Glomerular endothelial cell (primary cell): ENCODE data around the gene MNAT1. TPM values are rescaled to one million over a fixed set of nuclear protein-coding genes. Genes with fewer than 3 reads are reported as not detected.
"Not testable (repeated sequence)": the region's sequence is repeated elsewhere in the genome, so short reads cannot be mapped to it uniquely, and the experiment has no call there.

Experiments
- DNase-seq: peaks from one replicate; pipeline ENCODE4 v3.0.0-alpha.2; 2011; ENCODE audit warnings: low read depth, low spot score; ENCODE audit errors: extremely low read depth
- total RNA-seq: library from RNA; depleted of rRNA; stranded (reverse); fragments of >200 nt; gene quantifications from 2 replicates; pipeline ENCODE4 v1.2.3, GENCODE V29; 2015

MNAT1 gene
- total RNA-seq, 1 donor from 2014 or later: 36.7 TPM

DNA sequence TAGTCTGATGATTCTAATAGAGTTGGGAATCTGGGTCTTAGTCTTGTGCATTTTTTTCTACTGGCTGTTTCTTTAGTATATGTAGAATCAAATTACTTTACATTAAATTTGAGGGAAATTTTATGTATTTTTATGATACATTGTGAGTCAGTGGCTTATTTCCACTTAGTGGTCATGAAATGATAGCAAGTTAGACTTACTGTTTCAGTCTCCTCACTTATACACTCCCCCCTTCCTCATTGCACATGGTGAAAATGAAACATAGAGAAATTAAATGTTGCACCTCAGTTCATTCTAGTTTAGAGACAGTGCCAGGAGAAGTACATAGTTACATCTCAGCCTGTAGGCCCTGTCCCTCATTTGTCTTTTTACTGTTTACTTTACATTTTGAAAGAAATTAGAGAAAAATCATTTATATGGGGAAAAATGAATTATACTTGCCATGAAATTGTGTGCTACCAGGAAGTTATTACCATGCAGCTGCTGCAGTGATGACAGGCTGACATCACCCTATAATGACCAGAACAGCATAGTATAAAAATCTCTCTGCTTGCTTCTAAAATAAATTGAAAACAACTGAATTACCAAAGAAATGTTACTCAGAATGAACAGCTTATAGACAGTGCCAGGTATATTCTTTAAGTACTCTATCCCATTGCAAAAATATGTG, 133.1 kb downstream of the MNAT1 start:
- DNase-seq: no peak

DNA sequence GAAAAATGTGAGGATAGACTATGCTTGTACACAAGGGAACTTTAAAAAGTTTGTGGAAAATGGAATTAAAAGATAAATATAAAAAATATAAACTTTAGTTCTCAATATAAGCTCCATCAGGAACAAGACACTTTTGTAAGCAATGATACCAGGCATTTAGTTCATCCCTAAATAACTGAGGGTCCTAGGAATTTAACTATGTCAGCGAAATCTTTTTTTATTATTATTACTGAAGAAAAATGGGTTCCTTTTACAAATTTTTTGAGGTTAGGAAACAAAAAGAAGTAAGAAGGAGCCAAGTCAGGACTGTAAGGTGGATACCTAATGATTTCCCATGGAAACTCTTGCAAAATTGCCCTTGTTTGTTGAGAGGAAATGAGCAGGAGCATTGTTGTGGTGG, 143.6 kb downstream of the MNAT1 start:
- no peak for DNase-seq

DNA sequence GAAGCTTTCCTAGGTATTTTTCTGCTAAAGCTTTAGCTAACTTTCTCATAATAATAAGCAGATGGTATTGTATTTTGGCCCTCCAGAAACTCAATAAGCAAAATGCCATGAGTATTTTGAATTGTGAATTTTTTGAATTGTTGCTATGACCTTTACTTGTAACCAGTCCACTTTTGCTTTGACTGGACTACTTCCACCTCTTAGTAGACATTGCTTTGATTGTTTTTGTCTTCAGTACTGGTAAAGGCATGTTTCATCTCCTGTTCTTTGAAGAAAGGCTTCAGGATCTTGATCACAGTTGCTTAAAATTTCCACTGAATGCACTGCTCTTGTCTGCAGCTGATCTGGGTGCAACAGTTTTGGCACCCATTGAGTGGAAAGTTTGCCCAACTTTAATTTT, 144.0 kb downstream of the MNAT1 start:
- DNase-seq: no peak

DNA sequence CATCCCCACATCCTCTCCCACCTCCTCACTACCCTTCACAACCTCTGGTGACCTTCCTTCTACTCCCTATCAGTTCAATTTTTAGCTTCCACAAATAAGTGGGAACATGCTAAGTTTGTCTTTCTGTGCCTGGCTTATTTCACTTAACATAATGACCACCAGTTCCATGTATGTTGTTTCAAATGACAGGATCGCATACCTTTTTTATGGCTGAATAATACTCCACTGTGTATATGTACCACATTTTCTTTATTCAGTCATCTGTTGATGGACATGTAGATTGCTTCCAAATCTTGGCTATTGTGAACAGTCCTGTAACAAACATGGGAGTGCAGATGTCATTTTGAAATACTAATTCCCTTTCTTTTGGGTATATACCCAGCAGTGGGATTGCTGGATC, 147.7 kb downstream of the MNAT1 start:
- DNase-seq: no peak

DNA sequence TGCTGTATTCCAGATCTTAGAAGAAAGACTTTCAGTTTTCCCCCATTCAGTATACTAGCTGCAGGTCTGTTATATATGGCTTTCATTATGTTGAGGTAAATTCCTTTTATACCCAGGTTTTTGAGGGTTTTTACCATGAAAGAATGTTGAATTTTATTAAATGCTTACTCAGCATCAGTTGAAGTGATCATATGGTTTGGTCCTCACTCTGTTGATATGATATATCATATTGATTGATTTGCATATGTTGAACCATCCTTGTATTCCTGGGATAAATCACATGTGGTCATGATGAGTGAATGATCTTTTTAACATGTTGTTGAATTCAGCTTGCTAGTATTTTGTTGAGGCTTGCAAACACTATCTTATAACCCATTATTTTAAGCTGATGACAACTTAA, 149.6 kb downstream of the MNAT1 start:
- no peak for DNase-seq

DNA sequence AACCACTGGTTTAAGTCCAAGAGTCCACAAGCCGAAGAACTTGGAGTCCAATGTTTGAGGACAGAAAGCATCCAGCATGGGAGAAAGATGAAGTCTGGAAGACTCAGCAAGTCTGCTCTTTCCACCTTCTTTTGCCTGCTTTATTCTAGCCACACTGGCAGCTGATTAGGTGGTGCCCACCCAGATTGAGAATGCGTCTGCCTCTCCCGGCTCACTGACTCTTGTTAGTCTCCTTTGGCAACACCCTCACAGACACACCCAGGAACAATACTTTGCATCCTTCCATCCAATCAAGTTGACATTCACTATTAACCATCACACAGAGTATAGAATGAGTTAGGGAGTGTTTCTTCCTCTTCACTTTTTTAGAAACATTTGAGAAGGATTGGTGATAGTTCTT, 156.1 kb downstream of the MNAT1 start:
- DNase-seq: not testable (repeated sequence)

DNA sequence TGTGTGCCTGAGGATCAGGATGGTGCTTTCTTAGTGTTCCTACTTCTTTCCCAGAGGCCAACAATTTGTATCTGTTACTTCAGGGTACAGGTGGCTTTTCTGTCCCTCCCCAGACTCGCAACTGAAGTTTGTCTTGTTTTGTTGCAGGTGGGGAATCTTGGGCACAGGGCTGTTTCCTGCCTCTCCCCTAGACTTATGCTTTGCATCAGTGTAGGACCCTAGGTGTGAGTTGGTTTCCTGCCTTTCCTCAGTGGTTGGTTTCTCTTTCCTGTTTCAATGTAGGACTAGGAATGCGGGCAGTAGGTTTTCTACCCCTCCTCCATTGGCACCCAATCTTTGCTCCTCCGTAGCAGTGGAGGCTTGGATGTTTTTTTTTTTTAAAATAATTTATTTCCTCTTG, 159.3 kb downstream of the MNAT1 start:
- DNase-seq: no peak

DNA sequence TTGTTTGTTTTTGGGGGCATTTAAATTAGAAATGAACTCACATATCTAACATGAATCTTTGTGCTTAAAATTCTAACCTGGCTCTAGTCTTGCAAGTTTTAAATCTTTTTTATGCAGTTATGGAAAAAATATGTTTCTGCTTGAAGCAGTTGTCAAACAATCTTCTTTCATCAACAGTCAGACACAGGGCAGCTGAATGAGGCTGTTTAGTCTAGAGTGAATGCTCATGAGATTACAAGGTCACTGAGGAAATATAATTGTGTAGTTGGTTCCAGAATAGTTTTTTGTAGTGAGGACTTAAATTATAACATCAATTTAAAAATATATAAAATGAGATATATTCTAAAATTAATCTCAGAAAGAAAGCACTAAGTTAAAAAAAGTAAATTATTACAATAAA, 169.8 kb downstream of the MNAT1 start:
- no peak for DNase-seq

DNA sequence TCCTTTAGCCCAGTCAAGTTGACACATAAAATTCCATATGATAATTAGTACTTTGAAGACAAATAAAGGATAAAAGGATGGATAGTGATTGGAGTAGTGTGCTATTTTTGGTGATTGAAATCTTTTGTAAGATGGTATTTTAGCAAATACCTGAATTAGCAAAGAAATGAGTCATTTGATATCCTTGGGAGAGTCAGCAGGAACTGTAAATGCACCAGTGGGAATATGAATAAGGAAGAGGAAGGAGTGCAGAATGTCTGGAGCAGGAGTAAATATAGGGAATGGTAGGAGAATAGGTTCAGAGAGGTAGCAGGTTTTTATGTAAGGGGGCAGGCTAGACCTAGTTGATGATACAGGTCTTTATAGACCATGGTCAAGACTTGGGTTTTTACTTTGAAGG, 171.4 kb downstream of the MNAT1 start:
- DNase-seq: no peak

DNA sequence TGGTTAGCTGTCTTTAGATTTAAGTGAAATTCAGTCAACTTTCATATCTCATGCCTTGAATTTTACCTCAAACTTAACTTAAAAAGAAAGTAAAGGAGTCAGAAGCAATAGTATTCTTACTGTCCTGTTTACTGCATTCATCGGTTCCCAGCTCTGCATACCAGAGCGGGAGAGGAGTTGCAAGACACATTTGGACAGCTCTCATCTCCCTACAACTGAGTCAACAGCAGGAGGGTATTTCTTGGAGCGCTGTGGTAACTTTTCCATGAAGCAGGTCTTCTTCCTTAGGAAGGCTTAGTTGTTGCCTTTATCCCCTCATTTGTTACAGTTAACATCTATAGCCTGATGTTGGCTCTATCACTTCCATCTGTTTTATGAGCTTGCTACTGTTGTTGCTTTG, 181.2 kb downstream of the MNAT1 start:
- DNase-seq: no peak

DNA sequence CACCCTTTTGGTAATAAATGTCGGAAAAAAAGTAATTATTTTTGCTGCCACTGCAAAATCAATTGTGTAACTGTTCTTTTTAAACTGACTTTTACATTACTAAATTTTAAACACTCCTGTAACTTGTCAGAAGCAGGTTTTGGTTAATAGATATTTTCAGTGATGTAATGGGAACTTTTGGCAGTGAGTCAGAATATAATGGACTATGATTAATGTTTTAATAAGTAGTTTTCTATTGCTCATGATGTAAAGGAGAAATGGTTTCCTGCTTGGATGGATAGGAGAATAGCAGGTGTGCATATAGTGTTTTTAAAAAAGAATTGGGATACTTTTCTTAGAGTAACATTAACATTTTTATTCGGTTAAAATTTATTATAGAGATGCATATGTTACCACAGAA, 187.5 kb downstream of the MNAT1 start:
- no peak for DNase-seq

DNA sequence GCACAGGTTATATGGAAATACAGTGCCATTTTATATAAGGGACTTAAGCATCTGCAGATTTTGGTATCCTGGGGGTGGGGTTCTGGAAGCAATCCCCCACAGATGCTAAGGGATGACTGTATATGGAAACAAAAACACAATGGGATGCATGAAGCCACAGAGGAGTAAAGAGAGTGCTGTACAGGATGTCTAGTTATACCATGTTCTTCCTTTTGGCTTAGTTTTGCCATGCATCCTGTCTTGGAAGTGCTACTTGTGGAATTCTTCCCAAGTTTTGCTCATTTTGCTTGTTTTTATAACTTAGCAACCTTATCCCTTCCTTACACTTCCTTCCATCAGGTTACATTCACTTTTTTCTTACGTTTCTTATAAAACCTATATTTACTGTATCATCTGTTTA, 190.7 kb downstream of the MNAT1 start:
- no peak for DNase-seq

DNA sequence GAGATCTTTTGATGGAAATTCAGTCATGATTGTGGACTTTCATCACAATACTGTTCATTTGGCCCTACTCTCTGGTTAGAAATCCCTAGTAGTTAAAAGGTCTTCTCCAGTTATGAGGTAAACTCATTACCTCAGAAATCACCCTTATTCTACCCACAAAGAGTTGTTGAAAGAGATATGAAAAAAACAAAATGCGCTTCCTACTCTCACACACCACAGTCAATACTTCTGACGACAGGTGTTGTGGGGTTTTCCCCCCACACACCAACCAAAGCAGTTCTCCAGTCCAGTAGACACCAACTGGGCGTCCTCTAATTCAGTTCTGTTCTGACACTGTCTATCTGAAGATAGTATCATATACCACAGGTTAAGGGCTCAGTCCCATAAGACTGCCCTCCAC, 191.4 kb downstream of the MNAT1 start:
- no peak for DNase-seq

DNA sequence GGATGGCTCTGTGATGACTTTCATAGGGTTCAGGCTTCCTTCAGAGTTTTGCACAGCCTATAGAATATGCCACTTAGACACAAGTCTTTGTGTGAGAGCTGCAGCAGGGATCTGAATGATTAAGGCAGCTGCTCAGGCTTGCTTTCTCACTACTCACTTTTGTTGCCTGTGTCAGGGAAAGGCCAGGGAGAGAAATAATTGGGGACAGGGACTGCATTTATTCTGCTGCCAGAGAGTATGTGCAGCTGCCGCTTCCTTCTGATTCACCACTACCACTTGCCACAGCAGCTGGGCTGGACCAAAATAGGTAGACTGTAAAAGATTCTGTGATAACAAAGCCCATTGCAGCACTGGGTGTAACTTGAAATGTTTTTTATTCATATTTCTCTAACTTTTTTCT, 196.7 kb downstream of the MNAT1 start:
- DNase-seq: no peak

DNA sequence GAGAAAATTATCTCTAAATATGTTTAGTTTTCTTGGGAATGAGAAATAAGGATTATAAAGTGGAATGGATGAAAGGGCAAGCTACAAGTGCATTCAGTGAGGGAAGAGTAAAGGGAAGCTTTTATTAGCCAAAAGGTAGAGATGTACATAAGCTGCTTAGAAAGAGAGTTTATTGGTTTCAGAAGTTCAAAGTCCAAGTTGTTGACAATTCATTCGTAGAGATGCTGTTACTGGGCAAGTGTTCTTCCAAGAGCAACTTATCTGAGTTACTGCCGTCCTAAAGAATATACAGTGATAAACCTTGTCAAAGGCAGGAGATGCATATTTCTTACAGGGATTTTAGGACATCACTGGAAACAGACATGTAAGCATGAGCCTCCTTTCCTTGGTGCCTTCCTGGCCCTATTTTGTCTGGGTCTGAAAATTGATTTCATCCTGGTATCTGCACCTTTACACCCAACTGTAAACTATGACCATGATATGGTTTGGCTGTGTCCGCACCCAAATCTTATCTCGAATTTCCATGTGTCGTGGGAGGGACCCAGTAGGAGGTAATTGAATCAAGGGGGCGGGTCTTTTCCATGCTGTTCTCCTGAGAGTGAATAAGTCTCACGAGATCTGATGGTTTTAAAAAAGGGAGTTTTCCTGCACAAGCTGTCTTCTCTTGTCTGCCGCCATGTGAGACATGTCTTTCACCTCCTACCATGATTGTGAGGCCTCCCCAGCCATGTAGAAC, 199.5 kb downstream of the MNAT1 start:
- no peak for DNase-seq

DNA sequence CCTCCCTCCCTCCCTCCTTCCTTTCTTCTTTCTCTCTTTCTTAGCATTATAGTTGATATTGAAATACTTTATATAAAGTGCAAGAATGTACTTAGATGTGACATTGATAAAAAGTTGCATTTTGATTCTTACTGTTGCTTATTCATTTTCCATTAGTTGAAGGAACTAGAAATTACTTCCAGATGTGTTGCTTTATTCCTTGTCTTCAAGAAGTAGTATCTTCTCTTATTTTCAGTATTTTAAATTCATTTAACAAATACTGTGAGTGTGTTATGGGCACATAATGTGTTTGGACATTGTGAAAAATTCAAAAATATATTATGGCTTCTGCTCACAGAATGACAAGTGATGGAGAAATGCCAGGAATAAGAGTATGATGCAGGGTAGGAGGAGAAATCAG, 200.8 kb downstream of the MNAT1 start:
- no peak for DNase-seq

DNA sequence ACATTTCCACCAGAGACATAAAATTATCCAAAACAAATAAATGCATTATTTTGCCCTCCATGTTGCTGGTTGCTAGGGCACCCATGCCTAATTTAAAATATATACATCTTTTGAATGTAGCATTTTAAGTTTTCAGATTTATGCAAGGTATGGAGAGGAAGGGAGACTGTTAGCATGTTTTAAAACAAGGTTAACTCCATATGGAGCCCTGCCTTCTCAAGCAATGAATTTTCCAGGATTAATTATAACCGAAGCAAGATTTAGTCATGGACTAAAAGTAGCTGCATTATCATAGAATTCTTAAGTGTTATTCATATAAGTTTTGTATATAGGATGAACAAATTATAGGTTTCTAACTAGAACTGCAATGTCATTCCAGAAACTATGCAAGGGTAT, 209.1 kb downstream of the MNAT1 start:
- no peak for DNase-seq

DNA sequence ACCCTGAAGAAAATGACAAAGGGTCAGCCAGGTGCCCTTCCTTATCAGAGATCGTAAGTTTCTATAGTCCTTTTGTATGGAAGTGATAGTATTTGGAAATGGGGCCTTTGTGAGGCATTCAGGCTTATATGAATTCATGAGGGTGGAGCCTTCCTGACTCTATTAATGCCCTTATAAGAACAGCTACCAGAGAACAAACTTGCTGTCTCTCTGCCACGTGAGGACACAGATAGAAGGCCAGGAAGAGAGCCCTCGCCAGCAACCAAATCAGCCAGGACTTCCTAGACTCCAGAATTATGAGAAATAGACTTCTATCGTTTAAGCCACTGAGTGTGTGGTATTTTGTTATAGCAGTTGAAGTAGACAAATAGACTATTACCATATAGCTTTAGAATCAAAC, 209.6 kb downstream of the MNAT1 start:
- DNase-seq: no peak

DNA sequence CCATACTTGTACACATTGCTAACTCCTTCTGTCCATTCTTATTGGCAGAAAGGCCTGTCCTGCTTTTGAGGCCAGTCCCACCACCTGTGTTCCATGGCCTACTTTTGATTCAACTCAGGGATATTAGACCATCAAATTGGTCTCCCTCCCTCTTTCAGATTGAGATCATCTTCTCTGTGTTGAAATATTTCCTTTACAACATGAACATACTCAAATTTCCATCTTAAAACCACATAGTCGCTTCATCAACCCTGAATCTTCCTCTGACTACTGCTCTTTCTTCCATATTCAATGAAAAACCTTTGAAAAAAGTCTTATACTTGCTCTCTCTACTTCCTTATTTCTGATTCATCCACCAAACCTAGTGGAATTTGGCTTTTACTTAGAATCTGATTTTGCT, 211.4 kb downstream of the MNAT1 start:
- no peak for DNase-seq

DNA sequence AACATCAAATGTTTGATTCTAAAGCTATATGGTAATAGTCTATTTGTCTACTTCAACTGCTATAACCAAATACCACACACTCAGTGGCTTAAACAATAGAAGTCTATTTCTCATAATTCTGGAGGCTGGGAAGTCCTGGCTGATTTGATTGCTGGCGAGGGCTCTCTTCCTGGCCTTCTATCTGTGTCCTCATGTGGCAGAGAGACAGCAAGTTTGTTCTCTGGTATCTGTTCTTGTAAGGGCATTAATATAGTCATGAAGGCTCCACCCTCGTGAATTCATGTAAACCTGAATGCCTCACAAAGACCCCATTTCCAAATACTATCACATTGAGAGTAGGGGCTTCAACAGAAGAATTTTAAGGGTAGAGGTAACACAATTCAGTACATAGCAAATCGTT, 212.2 kb downstream of the MNAT1 start:
- no peak for DNase-seq

DNA sequence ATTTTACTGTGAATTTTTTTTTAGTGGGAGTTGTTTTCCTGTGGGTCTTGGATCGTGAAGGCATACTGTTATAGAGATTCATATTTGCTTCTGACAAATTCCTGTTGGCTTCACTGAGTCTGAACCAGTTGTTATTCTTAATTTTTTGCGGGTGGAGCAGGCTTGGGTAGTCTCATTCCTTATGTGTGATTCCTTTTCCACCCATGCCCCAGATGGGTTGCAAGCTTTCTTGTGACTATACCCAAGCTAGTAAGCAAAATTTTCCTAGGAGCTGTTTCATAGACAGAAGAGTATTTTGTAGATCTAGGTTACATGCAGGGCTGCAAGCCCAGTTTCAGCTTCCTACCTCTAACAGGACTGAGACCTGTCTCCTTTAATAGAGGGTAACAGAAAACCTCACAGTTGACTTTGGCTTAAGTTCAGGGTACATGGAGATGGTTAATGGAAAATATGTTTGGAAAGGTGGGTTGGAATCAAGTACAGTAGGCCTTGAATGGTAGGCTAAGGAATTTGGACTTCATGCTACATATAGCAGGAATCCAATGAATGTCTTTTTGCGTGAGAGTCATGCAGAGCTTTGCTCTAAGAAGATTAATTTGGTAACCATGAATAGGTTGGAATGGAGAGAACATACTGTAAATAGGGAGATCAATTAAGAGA, 217.3 kb downstream of the MNAT1 start:
- no peak for DNase-seq

DNA sequence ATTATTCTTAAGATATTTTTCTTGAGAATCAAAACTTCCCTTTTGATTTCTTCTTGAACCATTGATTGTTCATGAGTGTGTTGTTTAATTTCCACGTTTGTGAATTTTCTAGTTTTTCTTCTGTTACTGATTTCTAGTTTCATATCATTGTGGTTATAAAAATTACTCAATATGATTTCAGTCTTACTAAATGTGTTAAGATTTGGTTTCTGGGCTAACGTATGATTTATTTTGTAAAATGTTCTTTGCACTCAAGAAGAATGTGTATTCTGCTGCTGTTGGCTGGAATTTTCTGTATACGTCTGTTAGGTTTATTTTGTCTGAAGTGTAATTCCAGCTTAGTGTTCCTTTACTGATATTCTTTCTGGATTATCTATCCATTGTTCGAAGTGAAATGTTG, 221.6 kb downstream of the MNAT1 start:
- no peak for DNase-seq
